HEK293 (cell line): ENCODE results near the gene MPHOSPH6.

Experiments
- CTCF ChIA-PET: fragments of 350-600 bp; formaldehyde crosslinking; extraction: SDS; loops from one replicate; lab custom pipeline; 2021; ENCODE audit warnings: antibody characterized with exemption; lab: Yijun Ruan, JAX
- POLR2A ChIA-PET: fragments of 300-600 bp; formaldehyde crosslinking; extraction: SDS; loops from one replicate; lab custom pipeline; 2020; ENCODE audit warnings: antibody characterized with exemption, inconsistent platforms; lab: Yijun Ruan, JAX
- H3K27ac ChIP-seq: fragments of 200-500 bp; sonication (Bioruptor generic); 2 replicates; pipeline ENCODE4 v1.5.1; 2014; ENCODE audit warnings: low read depth, low read length, control low read depth, inconsistent platforms; ENCODE audit errors: extremely low read depth
- H3K36me3 ChIP-seq, 2 experiments: fragments of 200-500 bp in 1 of 2; sonication (Bioruptor generic) in 1 of 2; 1 replicate in 1 of 2; 2 replicates in 1 of 2; pipeline ENCODE4 v1.5.1; 2014 to 2017; ENCODE audit warnings: inconsistent platforms in 2 of 2, low read length in 2 of 2; ENCODE audit not compliant: control insufficient read depth in 2 of 2, insufficient read depth in 1 of 2
- H3K4me1 ChIP-seq: fragments of 200-500 bp; sonication (Bioruptor generic); 2 replicates; pipeline ENCODE4 v1.5.1; 2014; ENCODE audit warnings: mild to moderate bottlenecking, low read length, inconsistent platforms; ENCODE audit not compliant: control insufficient read depth, insufficient read depth
- H3K4me3 ChIP-seq: 2 replicates; pipeline ENCODE4 v1.5.1; 2011; ENCODE audit warnings: low read depth, mild to moderate bottlenecking, control low read depth, low read length, moderate library complexity
- H3K9me3 ChIP-seq: fragments of 200-500 bp; sonication (Bioruptor generic); 2 replicates; pipeline ENCODE4 v1.5.1; 2014; ENCODE audit warnings: low read depth, low read length, inconsistent platforms; ENCODE audit not compliant: control insufficient read depth, insufficient read depth
- HOXD13 ChIP-seq: sonication (generic); formaldehyde crosslinking; IDR thresholded peaks from 2 replicates; pipeline ENCODE4 v1.8.0; 2022; ENCODE audit warnings: missing genetic modification reagents, borderline replicate concordance
- KLF1 ChIP-seq: fragments of 450-650 bp; formaldehyde crosslinking; IDR thresholded peaks from 2 replicates; pipeline ENCODE4 v1.5.1; 2016; ENCODE audit warnings: missing biosample characterization, missing genetic modification characterization
- TSHZ1 ChIP-seq: fragments of 450-650 bp; formaldehyde crosslinking; IDR thresholded peaks from 2 replicates; pipeline ENCODE4 v1.5.1; 2016; ENCODE audit warnings: missing biosample characterization, missing genetic modification characterization, borderline replicate concordance
- ZBTB10 ChIP-seq: fragments of 450-650 bp; formaldehyde crosslinking; IDR thresholded peaks from 2 replicates; pipeline ENCODE4 v1.5.1; 2016; ENCODE audit warnings: missing biosample characterization, missing genetic modification characterization
- ZBTB49 ChIP-seq: fragments of 450-650 bp; formaldehyde crosslinking; IDR thresholded peaks from 2 replicates; pipeline ENCODE4 v1.5.1; 2016; ENCODE audit warnings: missing biosample characterization, missing genetic modification characterization, low read depth
- ZIC2 ChIP-seq: fragments of 450-650 bp; formaldehyde crosslinking; IDR thresholded peaks from 2 replicates; pipeline ENCODE4 v1.5.1; 2016; ENCODE audit warnings: missing biosample characterization, missing genetic modification characterization
- ZNF266 ChIP-seq: fragments of 450-650 bp; formaldehyde crosslinking; IDR thresholded peaks from 2 replicates; pipeline ENCODE4 v1.5.1; 2016; ENCODE audit warnings: missing biosample characterization, missing genetic modification characterization, low read depth
- ZNF518A ChIP-seq: fragments of 450-650 bp; formaldehyde crosslinking; conservative IDR thresholded peaks from 2 replicates; pipeline ENCODE4 v1.5.1; 2016; ENCODE audit warnings: low read depth, missing biosample characterization, missing genetic modification characterization
- ZNF768 ChIP-seq: fragments of 450-650 bp; formaldehyde crosslinking; IDR thresholded peaks from 2 replicates; pipeline ENCODE4 v1.5.1; 2018; ENCODE audit warnings: missing biosample characterization, mild to moderate bottlenecking, missing genetic modification characterization
- ZNF776 ChIP-seq: fragments of 450-650 bp; formaldehyde crosslinking; IDR thresholded peaks from 2 replicates; pipeline ENCODE4 v1.5.0; 2017; ENCODE audit warnings: missing biosample characterization, missing genetic modification characterization, borderline replicate concordance
- ZNF830 ChIP-seq: fragments of 450-650 bp; IDR thresholded peaks from 2 replicates; pipeline ENCODE4 v1.5.0; 2018; ENCODE audit warnings: missing biosample characterization, missing genetic modification characterization, low read depth, mild to moderate bottlenecking, moderate library complexity
- ZNF843 ChIP-seq: fragments of 450-650 bp; formaldehyde crosslinking; IDR thresholded peaks from 2 replicates; pipeline ENCODE4 v1.5.1; 2016; ENCODE audit warnings: missing biosample characterization, missing genetic modification characterization

The MPHOSPH6 gene

GRCh38 chr16:82177555-82177954 lies 7.5 kb upstream of the MPHOSPH6 start (continued):
- no peak for TF ChIP-seq ZBTB49 (tag by site-specific recombination)

- Histone ChIP-seq H3K9me3 (no peaks in the 10 kb centered on the region), H3K4me3 (no peak overlapping the region), H3K4me1 (no peaks in the 10 kb centered on the region), H3K27ac (no peak overlapping the region), H3K36me3 (no peaks in the 10 kb centered on the region)
- no peak for TF ChIP-seq ZNF830 (tag by site-specific recombination)
- no peak for TF ChIP-seq ZNF768 (tag by site-specific recombination)
- no peak for TF ChIP-seq ZIC2 (tag by site-specific recombination)
- TF ChIP-seq HOXD13 = no peak
- no peak for TF ChIP-seq TSHZ1 (tag by site-specific recombination)
- TF ChIP-seq ZBTB10 (tag by site-specific recombination) = no peak
- no peak for TF ChIP-seq ZNF776 (tag by site-specific recombination)
- no peak for TF ChIP-seq ZNF518A (tag by site-specific recombination)
- TF ChIP-seq ZNF266 (tag by site-specific recombination) = no peak
- no peak for TF ChIP-seq KLF1 (tag by site-specific recombination)
- TF ChIP-seq ZNF843 (tag by site-specific recombination) = no peak
- CTCF ChIA-PET = no interaction called here
- POLR2A ChIA-PET = no interaction called here
These were observed 6.2 kb upstream of the MPHOSPH6 start for GRCh38 chr16:82176204-82176603.
